ENCODE data around the gene THAP10.

- TF ChIP-seq, protein P1, sequence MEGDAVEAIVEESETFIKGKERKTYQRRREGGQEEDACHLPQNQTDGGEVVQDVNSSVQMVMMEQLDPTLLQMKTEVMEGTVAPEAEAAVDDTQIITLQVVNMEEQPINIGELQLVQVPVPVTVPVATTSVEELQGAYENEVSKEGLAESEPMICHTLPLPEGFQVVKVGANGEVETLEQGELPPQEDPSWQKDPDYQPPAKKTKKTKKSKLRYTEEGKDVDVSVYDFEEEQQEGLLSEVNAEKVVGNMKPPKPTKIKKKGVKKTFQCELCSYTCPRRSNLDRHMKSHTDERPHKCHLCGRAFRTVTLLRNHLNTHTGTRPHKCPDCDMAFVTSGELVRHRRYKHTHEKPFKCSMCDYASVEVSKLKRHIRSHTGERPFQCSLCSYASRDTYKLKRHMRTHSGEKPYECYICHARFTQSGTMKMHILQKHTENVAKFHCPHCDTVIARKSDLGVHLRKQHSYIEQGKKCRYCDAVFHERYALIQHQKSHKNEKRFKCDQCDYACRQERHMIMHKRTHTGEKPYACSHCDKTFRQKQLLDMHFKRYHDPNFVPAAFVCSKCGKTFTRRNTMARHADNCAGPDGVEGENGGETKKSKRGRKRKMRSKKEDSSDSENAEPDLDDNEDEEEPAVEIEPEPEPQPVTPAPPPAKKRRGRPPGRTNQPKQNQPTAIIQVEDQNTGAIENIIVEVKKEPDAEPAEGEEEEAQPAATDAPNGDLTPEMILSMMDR (conservative IDR thresholded peaks at IDR 0.05; ENCODE audit: low read depth, low read length): no peak
- TF ChIP-seq EZH2phosphoT487 (IDR thresholded peaks at IDR 0.05; ENCODE audit: borderline replicate concordance, low read length) (no peak), EZH2 (IDR thresholded peaks at IDR 0.05; ENCODE audit: low read length, unreplicated experiment) (no peak)
These were observed 56.4 kb downstream of the THAP10 start for GRCh38 chr15:70835841-70836240.
